Epidermal melanocyte (primary cell): ENCODE measurements around the gene ACSM2B.
"Not testable (repeated sequence)": the region's sequence is repeated elsewhere in the genome, so short reads cannot be mapped to it uniquely, and the experiment has no call there.

Experiments used
- DNase-seq: peaks from one replicate; pipeline ENCODE4 v3.0.0; 2011; ENCODE audit warnings: low spot score; ENCODE audit not compliant: insufficient read length

Gene ACSM2B

DNA sequence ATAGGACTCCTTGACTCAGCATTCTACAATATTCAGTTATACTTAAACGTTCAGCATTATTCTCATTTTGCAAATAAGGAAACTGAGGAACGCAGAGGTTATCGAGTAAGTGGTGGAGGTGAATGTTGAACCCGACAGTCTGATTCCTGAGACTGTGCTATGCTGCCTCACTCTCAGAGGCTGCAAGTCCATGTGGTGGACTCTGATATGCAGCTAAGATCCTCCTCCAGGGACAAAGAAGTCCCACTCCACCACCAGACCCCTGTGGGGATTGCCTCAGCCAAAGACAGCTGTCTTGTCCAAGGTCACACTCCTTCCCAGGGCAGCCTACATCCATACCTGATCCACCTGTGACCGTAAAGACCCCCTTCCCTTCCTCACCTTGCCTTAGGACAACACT is 37.5 kb downstream of the ACSM2B start:
- no peak for DNase-seq

DNA sequence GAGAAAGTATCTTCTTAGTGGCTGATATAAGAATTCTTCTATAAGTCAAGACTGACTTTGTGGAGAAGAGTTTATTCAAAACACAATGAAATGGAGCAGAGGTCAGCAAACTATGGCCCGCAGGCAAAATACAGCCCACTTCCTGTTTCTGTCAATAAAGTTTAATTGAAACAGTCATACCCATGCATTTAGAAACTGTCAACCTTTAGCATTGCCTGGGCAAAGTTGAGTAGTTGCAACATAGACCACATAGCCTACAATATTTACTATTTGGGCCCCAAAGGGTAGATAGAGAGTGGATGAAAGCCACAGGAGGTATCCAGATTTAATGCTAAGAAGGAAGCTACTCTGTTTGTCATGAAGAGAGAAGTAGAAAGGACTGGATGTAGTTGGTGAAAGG is 38.0 kb downstream of the ACSM2B start:
- no peak for DNase-seq

DNA sequence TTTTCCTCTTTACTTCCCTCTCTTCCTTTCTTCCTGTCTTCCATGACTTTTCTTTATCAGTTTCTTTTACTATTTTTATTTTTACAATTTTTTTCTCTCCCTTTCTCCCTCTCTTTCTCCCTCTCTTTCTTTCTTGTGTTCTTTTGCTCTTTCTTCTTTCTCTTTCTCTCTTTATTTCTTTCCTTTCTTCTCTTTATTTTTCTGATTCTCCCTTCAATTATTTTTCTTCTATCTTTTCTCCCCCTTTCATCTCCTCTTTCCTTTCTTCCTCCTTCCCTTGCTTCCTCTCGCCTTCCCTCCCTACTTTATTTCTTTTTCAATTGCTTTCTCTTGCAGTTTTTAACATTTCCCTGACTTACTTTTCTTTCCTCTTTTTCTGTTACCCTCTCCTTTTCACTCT is 39.5 kb downstream of the ACSM2B start:
- DNase-seq: not testable (repeated sequence)

DNA sequence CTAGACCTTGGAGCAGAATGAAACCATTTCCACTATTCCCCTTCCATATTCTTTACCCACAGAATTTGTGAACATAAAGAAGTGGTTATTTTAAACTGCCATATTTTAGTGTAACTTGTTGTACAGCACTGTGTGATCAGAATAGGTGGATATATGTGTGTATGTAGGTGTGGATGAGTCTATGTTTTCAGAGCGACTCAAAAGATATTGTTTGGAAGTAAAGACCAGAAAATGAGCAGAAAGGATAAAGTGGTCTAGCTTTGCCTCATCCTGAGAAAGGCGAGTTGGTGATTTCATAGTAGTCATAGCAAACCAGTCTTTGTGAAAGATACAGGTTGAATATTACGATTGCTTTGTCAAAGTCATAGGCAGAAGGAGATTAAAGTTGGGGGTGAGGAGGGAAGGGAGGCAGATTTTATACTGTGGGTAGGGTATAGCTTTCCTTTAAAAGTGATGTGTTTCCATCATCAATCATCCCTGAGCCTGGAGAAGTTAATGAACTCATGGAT is 43.8 kb downstream of the ACSM2B start:
- DNase-seq: not testable (repeated sequence)

DNA sequence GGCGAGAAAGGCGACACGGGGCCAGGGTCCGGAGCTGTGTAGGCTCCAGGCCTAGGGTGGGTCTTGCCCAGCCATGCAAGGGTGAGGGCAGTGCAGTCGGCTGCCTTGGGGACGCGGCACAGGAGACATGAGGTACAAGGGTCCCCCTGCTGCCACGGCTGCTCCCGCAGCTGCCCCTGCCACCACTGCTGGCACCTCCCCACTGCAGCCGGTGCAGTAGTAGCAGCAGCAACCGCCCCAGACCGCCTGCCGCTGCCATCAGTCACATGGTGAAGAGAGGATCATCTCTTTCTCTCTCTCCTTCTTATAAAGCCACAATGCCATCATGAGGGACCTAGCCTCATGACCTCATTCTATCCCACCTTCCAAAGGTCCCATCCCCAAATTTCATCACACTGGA is 44.4 kb downstream of the ACSM2B start:
- DNase-seq: not testable (repeated sequence)

DNA sequence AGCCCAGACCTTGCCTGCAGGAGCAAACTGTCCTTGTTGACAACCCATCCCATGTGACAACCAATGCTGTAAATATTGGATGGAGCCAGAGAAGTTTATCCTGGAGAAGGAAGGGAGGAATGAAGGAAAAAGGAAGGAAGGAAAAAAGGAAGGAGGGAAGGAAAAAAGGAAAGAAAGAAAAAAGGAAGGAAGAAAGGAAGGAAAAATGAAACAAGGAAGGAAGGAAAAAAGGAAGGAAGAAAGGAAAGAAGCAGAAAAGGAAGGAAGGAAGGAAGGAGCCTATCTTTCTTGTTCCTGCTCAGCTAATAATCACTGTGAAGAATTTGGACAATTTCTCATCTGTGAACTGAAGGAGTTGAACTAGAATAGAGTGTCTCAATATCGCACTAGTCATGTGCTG is 56.1 kb downstream of the ACSM2B start:
- no peak for DNase-seq

DNA sequence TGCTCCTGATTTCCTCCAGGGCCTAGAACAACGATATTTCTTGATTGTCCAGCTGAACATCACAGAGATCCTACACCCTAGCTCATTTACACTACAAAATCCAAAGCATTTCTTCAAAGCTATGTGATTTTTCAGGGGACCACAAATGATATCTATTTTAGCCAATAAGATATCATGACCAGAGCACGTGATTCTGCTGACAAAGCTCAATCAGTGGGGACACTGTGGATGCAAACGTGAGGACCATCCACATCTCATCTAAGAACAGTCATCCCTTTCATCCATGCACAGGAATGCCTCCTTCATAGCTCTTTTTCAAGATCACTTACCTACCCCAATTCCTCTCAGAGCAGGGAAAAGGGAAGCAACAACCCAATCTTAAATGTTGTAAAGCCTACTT is 56.9 kb downstream of the ACSM2B start:
- DNase-seq: no peak

DNA sequence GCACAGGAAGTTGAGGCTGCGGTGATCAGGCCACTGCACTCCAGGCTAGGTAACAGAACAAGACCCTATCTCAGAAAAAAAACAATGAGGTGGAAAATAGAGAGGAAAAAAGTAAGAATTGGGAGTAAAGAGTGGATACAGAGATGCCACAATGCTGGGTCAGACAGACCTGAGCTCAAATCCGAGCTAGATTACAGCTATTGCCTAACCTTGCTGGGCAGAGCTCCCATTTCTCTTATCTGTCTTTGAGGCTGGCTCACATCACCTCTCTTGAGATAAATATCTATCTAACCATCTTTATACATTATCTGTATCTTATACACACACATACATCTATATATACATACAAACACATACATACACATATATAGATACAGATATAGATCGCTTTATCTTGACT is 59.0 kb downstream of the ACSM2B start:
- no peak for DNase-seq

DNA sequence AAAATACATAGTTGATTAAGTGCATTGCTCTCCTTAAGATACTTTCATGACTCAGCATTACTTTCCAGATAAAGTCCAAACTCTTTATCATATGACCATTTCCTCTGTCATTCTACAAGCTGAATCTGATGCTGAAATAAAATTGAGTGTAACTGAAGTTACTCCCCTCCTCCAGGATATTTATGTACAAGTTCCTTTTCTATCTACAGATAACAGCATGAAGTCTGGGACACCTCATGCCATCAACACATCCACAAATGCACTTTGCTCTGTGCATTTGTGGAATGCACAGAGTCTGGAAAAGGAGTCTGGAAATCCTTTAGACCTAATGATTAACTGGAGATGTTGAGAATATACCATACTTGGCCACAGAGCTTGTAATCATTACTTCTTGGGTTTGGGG is 60.5 kb downstream of the ACSM2B start:
- no peak for DNase-seq

DNA sequence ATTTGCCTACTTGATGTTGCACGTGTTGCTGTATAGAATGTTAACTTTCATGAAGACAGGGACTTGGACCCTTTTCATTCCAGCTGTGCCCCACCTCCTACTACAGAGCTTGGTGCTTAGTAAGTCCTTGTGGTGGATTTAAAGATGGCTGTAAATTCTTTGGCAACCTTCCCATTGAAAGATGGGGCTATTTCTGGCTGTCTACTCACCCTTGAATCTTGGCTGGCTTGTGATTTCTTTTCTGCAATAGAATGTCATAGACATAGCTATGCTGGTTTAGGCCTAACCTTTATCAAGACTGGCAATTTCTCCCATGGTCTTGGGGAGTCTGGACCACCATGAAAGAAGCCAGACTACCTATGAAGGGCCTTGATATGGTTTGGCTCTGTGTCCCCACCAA is 65.8 kb downstream of the ACSM2B start:
- no peak for DNase-seq

DNA sequence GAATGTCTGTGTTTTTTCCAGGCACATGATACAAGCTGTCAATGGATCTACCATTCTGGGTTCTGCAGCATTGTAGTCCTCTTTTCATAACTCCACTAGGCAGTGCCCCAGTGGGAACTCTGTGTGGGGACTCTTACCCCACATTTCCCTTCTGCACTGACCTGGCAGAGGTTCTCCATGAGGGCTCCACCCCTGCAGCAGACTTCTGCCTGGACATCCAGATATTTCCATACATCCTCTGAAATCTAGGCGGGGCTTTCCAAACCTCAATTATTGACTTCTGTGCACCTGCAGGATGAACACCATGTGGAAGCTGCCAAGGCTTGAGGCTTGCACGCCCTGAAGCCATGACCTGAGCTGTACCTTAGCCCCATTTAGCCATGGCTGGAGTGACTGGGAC is 68.9 kb downstream of the ACSM2B start:
- no peak for DNase-seq

DNA sequence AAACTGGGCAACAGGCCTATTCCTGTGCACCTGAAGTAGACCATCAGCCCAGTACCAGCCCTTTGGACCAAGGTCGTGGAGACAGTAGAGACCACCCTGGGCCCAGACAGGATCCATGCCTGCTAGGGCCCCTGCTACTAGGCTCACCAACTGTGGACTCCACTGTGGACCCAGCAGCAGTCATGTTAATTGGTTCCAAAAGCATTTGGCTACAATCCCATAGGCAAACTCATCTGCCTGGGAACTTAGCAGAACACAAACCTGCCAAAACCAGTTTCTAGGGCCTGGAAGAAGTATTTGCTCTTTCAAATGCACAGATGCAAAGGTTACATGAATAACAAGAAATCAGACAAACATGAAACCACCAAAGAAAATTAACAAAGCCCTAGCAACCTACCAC is 71.7 kb downstream of the ACSM2B start:
- DNase-seq: no peak

DNA sequence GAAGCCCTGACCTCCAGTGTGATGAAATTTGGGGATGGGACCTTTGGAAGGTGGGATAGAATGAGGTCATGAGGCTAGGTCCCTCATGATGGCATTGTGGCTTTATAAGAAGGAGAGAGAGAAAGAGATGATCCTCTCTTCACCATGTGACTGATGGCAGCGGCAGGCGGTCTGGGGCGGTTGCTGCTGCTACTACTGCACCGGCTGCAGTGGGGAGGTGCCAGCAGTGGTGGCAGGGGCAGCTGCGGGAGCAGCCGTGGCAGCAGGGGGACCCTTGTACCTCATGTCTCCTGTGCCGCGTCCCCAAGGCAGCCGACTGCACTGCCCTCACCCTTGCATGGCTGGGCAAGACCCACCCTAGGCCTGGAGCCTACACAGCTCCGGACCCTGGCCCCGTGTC is 84.7 kb downstream of the ACSM2B start:
- not testable (repeated sequence) for DNase-seq

DNA sequence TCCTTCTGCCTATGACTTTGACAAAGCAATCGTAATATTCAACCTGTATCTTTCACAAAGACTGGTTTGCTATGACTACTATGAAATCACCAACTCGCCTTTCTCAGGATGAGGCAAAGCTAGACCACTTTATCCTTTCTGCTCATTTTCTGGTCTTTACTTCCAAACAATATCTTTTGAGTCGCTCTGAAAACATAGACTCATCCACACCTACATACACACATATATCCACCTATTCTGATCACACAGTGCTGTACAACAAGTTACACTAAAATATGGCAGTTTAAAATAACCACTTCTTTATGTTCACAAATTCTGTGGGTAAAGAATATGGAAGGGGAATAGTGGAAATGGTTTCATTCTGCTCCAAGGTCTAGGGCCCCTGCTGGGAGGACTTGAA is 85.2 kb downstream of the ACSM2B start:
- not testable (repeated sequence) for DNase-seq
